Bronchial epithelial cell (primary cell): ENCODE measurements around the gene COX7A2. TPM values are rescaled to one million over a fixed set of nuclear protein-coding genes. Genes with fewer than 3 reads are reported as not detected.

ENCODE experiments used
- DNase-seq: peaks from one replicate; pipeline ENCODE4 v3.0.0-alpha.2; 2010; ENCODE audit warnings: low read depth
- FAIRE-seq: peaks from 2 replicates; lab custom pipeline; 2011; peaks lifted over from hg19 to GRCh38; lab: Jason Lieb, UNC
- H3K27me3 ChIP-seq: 2 replicates; pipeline ENCODE4 v1.5.1; 2011; ENCODE audit warnings: low read length; ENCODE audit not compliant: control insufficient read depth, insufficient read depth
- H3K36me3 ChIP-seq: 2 replicates; pipeline ENCODE4 v1.5.1; 2011; ENCODE audit warnings: low read length; ENCODE audit not compliant: control insufficient read depth, insufficient read depth
- H3K4me3 ChIP-seq: 2 replicates; pipeline ENCODE4 v1.5.1; 2011; ENCODE audit warnings: mild to moderate bottlenecking, low read depth, low read length, control low read depth
- CTCF ChIP-seq: IDR thresholded peaks from 2 replicates; pipeline ENCODE4 v1.5.1; 2011; ENCODE audit warnings: mild to moderate bottlenecking, moderate library complexity, low read length, control low read depth, inconsistent platforms; ENCODE audit not compliant: insufficient read depth, severe bottlenecking
- total RNA-seq: library from RNA; depleted of rRNA; stranded (reverse); fragments of >200 nt; gene quantifications from 2 replicates; pipeline ENCODE4 v1.2.1, GENCODE V29; 2014

Gene COX7A2
- total RNA-seq, 1 donor from 2014 or later = 176 TPM

GRCh38 chr6:75211920-75212590 is 31.5 kb downstream of the COX7A2 start:
- no peak for TF ChIP-seq CTCF
- no peak for DNase-seq
- Histone ChIP-seq H3K27me3 (peaks cover 1% of the 10 kb centered on the region), H3K36me3 (no peaks in the 10 kb centered on the region), H3K4me3 (no peak overlapping the region)
- FAIRE-seq = no peak

GRCh38 chr6:75210885-75211739 is 32.5 kb downstream of the COX7A2 start:
- Histone ChIP-seq H3K4me3 (no peak overlapping the region), H3K27me3 (peaks cover 1% of the 10 kb centered on the region), H3K36me3 (no peaks in the 10 kb centered on the region)
- FAIRE-seq (no peak), DNase-seq (peak; percentile 59)
- peak; percentile 52 for TF ChIP-seq CTCF

- FAIRE-seq (no peak), DNase-seq (no peak)
- Histone ChIP-seq H3K27me3 (peaks cover 1% of the 10 kb centered on the region), H3K36me3 (no peaks in the 10 kb centered on the region), H3K4me3 (no peak overlapping the region)
- no peak for TF ChIP-seq CTCF
Measured at GRCh38 chr6:75209184-75209723, 34.3 kb downstream of the COX7A2 start.

- TF ChIP-seq CTCF = peak; percentile 79
- DNase-seq (peak; percentile 50), FAIRE-seq (no peak)
- peaks cover 1% of the 10 kb centered on the region for H3K27me3 ChIP-seq
- no peaks in the 10 kb centered on the region for H3K36me3 ChIP-seq
- no peak overlapping the region for H3K4me3 ChIP-seq
Measured at GRCh38 chr6:75208298-75209183, 35.1 kb downstream of the COX7A2 start.

- H3K4me3 ChIP-seq = peak overlapping the region; percentile 28
- no peak for FAIRE-seq
Measured at GRCh38 chr6:75206576-75207342, 36.8 kb downstream of the COX7A2 start.

More at GRCh38 chr6:75206576-75207342, 36.8 kb downstream of the COX7A2 start:
- H3K27me3 ChIP-seq = peaks cover 1% of the 10 kb centered on the region
- no peak for DNase-seq
- no peak for TF ChIP-seq CTCF
- H3K36me3 ChIP-seq = no peaks in the 10 kb centered on the region
